Right atrium auricular region (tissue), 2 donors: ENCODE measurements around the gene ANKRD13D. TPM values are rescaled to one million over a fixed set of nuclear protein-coding genes. Genes with fewer than 3 reads are reported as not detected.
A peak's percentile ranks its signal among the peaks of the same experiment; 100 is the strongest.

ENCODE experiments used
- DNase-seq: peaks from one replicate; pipeline ENCODE4 v3.0.0-alpha.2; 2019; ENCODE audit warnings: low spot score
- H3K27ac ChIP-seq, 2 donors: fragments of 200-600 bp; sonication (generic); 1 replicate in 1 of 2; 2 replicates in 1 of 2; pipeline ENCODE4 v1.5.1; 2016 to 2019
- H3K27me3 ChIP-seq, 2 donors: fragments of 200-600 bp; sonication (generic); one replicate each; pipeline versions ENCODE4 v1.5.1 to v1.6.0; 2017 to 2019
- H3K36me3 ChIP-seq: fragments of 200-600 bp; sonication (generic); one replicate; pipeline ENCODE4 v1.5.1; 2016
- H3K4me1 ChIP-seq, 2 donors: fragments of 200-600 bp; sonication (generic); one replicate each; pipeline versions ENCODE4 v1.5.1 to v1.6.0; 2017 to 2019
- H3K4me3 ChIP-seq, 2 donors: fragments of 200-600 bp; sonication (generic); 1 replicate in 1 of 2; 2 replicates in 1 of 2; pipeline ENCODE4 v1.5.1; 2017 to 2019; ENCODE audit warnings: mild to moderate bottlenecking in 1 of 2, moderate library complexity in 1 of 2
- H3K9me3 ChIP-seq, 2 donors: fragments of 200-600 bp; sonication (generic); one replicate each; pipeline ENCODE4 v1.5.1; 2019
- CTCF ChIP-seq, 2 donors: fragments of 200-600 bp; sonication (generic); IDR thresholded peaks; one replicate each; pipeline ENCODE4 v1.5.1; 2019; ENCODE audit warnings: antibody characterized with exemption in 2 of 2
- total RNA-seq, 2 donors: library from RNA; depleted of rRNA; stranded (reverse); fragments of >200 nt; gene quantifications; one replicate each; pipeline ENCODE4 v1.1.0, GENCODE V29; 2016

The ANKRD13D gene
- total RNA-seq, 2 donors from 2014 or later = 14.1 to 14.9 TPM

- no peak overlapping the region for H3K4me3 ChIP-seq
Observed at GRCh38 chr11:67345247-67345919, 56.3 kb downstream of the ANKRD13D start.

GRCh38 chr11:67345920-67346819, 57.1 kb downstream of the ANKRD13D start:
- no peak overlapping the region for H3K27ac ChIP-seq
- peak in 1 of 2 donors; percentile 53 for TF ChIP-seq CTCF (IDR thresholded peaks at IDR 0.05)
- H3K36me3 ChIP-seq = no peaks in the 10 kb centered on the region
- H3K4me1 ChIP-seq = peaks cover 0 to 23% of the 10 kb centered on the region in 2 donors
- no peaks in the 10 kb centered on the region for H3K27me3 ChIP-seq
- H3K4me3 ChIP-seq = no peak overlapping the region
- DNase-seq = no peak
- H3K9me3 ChIP-seq = no peaks in the 10 kb centered on the region

More at GRCh38 chr11:67345247-67345919, 56.3 kb downstream of the ANKRD13D start:
- Histone ChIP-seq H3K36me3 (no peaks in the 10 kb centered on the region), H3K9me3 (no peaks in the 10 kb centered on the region), H3K4me1 (peaks cover 0 to 16% of the 10 kb centered on the region in 2 donors), H3K27me3 (no peaks in the 10 kb centered on the region), H3K27ac (no peak overlapping the region)
- DNase-seq = no peak
- TF ChIP-seq CTCF (IDR thresholded peaks at IDR 0.05) = no peak

GRCh38 chr11:67347964-67348749, 59.1 kb downstream of the ANKRD13D start:
- no peaks in the 10 kb centered on the region for H3K27me3 ChIP-seq
- DNase-seq = no peak
- peaks cover 0 to 40% of the 10 kb centered on the region in 2 donors for H3K4me1 ChIP-seq
- H3K4me3 ChIP-seq = no peak overlapping the region
- no peaks in the 10 kb centered on the region for H3K36me3 ChIP-seq
- H3K9me3 ChIP-seq = no peaks in the 10 kb centered on the region
- no peak for TF ChIP-seq CTCF (IDR thresholded peaks at IDR 0.05)
- no peak overlapping the region for H3K27ac ChIP-seq

- H3K4me3 ChIP-seq = no peak overlapping the region
- peak overlapping the region; percentile 24 to 54 for H3K27ac ChIP-seq
- TF ChIP-seq CTCF (IDR thresholded peaks at IDR 0.05) = no peak
- no peaks in the 10 kb centered on the region for H3K36me3 ChIP-seq
- no peaks in the 10 kb centered on the region for H3K27me3 ChIP-seq
- no peak for DNase-seq
- no peaks in the 10 kb centered on the region for H3K9me3 ChIP-seq
- H3K4me1 ChIP-seq = peaks cover 0 to 44% of the 10 kb centered on the region in 2 donors
Observed at GRCh38 chr11:67349036-67349435, 59.9 kb downstream of the ANKRD13D start.

- Histone ChIP-seq H3K36me3 (no peaks in the 10 kb centered on the region), H3K9me3 (no peaks in the 10 kb centered on the region), H3K4me1 (peaks cover 0 to 48% of the 10 kb centered on the region in 2 donors), H3K27me3 (no peaks in the 10 kb centered on the region), H3K4me3 (no peak overlapping the region), H3K27ac (peak overlapping the region; percentile 24 to 54)
- TF ChIP-seq CTCF (IDR thresholded peaks at IDR 0.05) = no peak
- no peak for DNase-seq
Observed at GRCh38 chr11:67349457-67349856, 60.4 kb downstream of the ANKRD13D start.
